HG02852 (cell line): ENCODE measurements around the gene SRSF5.

Experiments used
- ATAC-seq: cut with Tn5 transposase; IDR thresholded peaks from one replicate; pipeline ENCODE4 v1.9.1; 2021; ENCODE audit warnings: mild to moderate bottlenecking, moderate library complexity; ENCODE audit not compliant: unreplicated experiment

The SRSF5 gene

GRCh38 chr14:69769623-69770022 is 2.7 kb downstream of the SRSF5 start:
- ATAC-seq, result no peak

DNA sequence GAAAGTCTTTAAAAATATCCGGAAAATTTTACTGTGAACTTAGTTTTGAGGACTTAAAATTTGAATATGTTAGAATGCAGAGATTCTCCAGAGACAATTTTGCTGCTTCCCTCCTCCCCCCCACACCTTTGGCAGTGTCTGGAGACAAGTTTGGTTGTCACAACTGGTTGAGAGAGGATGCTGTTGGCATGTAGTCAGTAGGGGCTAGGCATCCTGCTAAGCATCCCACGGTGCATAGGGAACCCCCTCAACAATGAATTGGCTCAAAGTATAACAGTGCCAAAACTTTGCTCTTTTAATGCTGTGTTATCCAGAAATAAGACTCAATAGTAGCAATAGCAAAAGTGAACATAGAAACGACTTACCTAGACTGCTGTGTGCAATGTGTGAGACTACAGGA is 3.6 kb downstream of the SRSF5 start:
- ATAC-seq, result no peak

GRCh38 chr14:69771136-69771535 is 4.2 kb downstream of the SRSF5 start:
- ATAC-seq, result no peak

DNA sequence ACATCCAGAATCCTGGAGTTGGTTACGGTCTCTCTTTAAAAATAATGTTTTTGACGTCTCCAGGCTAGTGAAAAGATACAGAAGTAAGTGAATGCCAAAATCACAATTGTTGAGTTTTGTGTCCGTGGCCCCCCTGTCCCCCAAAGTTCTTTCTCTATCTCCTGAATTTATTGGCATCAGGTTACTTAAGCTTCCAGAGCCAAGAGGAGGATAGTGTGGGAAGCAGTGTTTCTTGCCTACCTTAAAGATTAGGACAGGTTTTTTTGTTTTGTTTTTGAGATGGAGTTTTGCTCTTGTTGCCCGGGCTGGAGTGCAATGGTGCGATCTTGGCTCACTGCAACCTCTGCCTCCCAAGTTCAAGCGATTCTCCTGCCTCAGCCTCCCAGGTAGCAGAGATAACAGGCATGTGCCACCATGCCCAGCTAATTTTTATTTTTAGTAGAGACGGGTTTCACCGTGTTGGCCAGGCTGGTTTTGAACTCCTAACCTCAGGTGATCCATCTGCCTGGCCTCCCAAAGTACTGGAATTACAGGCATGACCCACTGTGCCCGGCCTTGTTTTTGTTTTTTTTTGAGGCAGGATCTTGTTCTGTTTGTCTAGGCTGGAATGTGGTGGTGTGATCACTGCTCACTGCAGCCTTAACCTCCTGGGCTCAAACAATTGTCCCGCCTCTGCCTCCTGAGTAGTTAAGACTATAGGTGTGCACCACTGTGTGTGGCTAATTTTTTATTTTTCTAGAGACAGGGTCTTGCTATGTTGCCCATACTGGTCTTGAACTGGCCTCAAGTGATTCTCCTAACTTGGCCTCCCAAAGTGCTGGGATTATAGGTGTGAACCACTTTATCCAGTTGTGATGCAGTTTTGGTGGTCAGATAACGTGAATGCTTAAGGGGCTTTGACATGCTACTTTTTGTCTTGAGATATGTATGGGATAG is 5.4 kb downstream of the SRSF5 start:
- no peak for ATAC-seq

DNA sequence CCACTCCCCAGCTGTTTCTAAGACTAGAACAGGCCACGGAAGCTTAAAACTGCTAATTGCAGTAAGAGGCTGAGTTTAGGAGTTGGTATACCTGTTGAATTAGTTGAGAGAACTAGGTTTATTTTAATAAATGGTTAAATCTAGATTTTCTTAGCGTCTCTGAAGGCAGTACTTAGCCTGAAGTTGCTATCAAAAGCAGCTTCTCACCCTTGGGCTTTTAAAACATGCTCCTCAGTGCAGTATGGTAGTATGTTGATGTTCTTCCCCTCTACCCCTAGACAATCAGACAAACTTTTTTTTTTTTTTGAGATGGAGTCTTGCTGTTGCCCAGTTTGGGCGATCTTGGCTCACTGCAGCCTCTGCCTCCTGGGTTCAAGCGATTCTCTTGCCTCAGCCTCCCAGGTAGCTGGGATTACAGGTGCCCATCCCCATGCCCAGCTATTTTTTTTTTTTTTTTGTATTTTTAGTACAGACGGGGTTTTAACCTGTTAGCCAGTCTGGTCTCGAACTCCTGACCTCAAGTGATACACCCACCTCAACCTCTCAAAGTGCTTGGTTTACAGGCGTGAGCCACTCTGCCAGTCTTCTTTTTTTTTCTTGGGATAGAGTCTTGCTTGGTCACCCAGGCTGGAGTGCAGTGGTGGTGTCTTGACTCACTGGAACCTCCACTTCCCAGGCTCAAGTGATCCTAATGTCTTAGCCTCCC is 6.8 kb downstream of the SRSF5 start:
- no peak for ATAC-seq

DNA sequence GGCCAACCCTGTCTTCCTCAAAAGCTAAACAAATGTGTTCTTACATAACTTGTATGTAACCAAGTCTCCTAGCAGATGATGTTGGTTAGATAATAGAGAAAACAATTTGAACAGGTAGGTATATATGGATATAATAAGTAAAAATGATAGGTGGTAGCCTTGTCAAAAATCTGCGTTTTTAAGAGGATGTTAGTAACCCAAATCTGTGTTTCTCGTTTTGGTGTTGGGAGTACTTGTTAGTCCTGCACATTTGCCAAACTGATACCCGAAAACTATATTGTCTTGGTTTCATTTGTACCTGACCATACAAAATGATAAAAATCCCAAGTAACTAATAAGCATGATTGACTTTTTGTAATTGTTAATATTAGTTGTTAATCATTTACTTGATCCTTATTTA is 8.1 kb downstream of the SRSF5 start:
- no peak for ATAC-seq

DNA sequence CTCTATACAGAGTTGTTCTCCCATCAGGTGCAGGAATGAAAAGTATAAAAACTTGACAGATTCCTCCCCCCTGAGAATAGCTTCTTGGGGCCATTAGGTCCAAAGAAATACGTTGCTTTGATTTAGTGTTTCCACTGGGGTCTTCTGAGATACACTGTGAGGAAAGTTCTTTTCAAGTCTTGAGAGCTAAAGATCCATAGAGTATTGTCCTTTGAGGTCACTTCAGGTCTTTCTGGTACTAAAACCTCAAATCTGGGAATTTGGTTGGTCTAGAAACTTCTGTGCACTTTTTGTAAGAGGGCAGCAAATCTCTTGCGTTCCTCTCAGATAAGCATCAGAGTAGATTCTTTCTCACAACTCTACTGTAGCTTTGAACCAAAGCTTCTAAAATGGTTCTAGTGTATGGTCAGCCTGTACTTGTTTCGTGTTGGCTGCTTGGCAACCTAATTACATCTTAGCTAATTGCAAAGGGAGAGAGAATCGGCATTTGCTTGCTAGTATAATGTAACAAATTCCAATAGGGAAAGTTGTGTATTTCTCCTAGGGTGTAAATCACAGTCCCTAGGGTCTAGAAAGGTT is 10.0 kb downstream of the SRSF5 start:
- ATAC-seq, result no peak

DNA sequence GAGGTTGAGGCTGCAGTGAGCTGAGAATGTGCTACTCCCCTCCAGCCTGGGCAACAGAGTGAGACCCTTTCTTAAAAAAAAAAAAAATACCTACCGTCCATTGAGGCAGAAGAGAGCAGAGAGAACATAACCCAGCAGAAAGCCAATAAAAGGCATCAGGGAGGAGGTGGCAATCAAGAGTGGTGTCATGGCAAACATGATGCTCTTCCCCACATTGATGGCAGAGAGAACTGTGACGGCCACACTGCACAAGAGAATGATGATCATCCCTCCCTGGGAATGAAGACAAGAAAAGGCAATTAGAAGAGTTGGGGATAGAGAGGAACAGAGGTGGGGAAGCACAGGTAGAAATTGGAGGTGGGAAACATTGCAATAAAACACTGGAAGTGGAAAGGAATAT is 12.1 kb downstream of the SRSF5 start:
- ATAC-seq, result no peak

GRCh38 chr14:69780092-69780491 is 13.2 kb downstream of the SRSF5 start:
- ATAC-seq, result no peak

DNA sequence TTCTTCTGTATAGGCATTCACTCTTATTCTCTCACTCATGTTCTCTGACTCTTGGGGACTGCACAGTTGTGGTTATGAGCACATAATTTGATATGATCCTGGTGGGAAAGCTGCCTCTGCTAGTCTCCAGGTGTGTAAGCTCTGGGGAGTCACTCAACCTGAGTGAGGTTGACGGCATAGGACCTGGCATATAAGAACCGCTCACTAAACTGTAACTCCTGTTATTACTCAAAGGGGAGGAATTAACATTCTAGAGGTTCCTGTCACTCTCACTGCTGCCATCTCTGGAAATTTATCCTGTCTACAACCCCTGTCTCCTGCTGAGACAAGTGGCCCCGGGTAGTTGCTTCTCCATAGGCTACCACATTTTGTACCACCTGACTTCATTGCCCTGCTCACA is 14.0 kb downstream of the SRSF5 start:
- no peak for ATAC-seq

GRCh38 chr14:69784942-69785341 is 18.0 kb downstream of the SRSF5 start:
- ATAC-seq, result no peak

- no peak for ATAC-seq
These were observed 19.7 kb downstream of the SRSF5 start for GRCh38 chr14:69786603-69787002.

DNA sequence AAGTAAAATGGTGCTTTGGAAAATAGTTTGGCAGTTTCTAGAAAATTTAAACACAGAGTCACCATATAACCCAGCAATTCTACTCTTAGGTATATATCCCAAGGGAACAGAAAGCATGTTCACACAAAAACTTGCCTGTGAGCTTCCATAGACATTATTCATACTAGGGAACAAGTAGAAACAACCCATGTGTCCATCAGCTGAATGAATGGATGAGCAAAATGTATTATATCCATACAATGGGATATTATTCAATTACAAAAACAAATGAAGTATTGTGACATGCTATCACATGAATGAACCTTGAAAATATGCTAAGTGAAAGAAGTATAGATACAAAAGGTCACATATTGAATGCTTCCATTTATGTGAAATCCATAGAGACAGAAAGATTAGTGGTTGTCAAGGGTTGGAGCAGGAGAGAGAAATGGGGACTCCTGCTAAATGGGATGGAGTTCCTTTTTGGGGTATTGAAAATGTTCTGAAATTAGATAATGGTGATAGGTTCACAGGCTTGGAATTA is 22.2 kb downstream of the SRSF5 start:
- ATAC-seq, result no peak

DNA sequence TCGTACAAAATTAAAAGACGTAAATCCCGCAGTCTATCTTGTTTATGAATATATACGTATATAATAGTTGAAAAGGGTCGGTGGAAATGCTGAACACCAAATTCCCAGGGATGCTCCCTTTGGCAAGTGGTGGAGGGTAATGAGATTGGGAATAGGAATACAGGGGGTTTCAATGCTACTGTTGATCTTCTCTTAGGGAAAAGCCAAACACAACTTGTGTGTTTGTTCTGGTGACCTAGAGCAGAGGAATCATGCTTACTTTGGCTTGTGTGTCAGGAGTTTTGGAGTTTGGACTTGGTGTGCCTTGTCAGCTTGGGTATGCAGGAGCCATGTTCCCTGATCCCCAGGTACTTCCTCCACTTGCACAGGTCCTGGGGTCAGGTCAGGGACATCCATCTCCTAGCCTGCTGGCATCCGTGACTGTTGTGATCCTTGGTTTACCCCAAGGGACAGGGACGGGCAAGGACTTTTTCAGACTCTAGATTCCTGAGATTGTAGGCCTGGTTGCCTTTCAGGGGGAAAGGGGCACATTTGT is 26.0 kb downstream of the SRSF5 start:
- no peak for ATAC-seq

DNA sequence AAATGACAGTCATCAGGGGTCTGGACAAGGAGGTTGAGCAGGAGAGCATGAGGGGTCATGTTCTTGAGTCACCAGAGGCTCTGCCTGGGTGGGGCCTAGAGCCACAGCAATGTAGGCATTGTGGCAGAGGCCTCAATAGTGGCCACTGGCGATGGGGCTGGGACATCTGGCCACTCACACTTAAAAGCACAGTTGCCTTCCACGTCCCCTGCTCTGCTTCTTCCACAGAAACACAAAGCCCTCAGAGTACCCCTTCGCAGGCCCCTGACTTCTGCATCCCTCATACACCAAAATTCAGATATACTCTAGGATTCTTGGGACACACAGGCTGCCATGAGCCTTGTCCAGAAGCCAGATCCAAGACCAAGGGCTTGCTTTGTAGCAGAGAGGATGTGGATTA is 27.8 kb downstream of the SRSF5 start:
- no peak for ATAC-seq

- no peak for ATAC-seq
These were observed 28.7 kb downstream of the SRSF5 start for GRCh38 chr14:69795691-69796090.

DNA sequence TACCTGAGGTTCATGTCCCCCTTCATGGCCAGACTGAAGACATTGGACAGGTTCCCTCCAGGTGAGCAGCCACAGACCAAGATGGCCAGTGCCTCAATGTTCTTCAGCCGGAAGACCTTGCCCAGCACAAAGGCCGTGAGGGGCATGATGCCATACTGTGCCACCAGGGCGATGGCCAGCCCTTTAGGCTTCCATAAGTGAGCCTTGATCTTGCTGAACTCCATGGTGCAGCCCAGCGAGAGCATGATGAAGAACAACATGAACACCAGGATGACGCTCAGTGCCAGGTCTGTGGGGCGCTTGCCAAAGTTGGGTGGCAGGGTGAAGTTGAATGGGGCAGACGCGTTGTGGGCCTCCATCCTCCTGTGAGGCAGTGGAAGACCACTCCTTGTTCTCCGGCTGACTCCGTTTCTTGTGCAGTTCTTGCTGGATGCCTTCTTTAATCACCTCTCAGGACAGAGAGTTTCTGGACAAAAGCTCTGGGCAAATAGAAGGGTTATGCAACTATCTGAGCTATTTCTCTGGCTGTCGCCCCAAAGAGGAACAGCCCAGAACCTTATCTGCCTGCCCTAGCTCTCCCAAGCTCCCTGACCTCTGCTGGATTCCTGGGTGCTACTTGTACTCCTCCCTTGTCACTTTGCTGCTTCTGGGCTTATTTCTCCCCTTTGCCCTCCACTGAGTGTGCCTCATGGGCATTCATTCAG is 30.0 kb downstream of the SRSF5 start, which contains the start of gene SLC10A1:
TSS of gene SLC10A1 (minus strand) at position 445 of the 704 bp plus-strand sequence. CDS start at position 359, 86 bp downstream.
- no peak for ATAC-seq

DNA sequence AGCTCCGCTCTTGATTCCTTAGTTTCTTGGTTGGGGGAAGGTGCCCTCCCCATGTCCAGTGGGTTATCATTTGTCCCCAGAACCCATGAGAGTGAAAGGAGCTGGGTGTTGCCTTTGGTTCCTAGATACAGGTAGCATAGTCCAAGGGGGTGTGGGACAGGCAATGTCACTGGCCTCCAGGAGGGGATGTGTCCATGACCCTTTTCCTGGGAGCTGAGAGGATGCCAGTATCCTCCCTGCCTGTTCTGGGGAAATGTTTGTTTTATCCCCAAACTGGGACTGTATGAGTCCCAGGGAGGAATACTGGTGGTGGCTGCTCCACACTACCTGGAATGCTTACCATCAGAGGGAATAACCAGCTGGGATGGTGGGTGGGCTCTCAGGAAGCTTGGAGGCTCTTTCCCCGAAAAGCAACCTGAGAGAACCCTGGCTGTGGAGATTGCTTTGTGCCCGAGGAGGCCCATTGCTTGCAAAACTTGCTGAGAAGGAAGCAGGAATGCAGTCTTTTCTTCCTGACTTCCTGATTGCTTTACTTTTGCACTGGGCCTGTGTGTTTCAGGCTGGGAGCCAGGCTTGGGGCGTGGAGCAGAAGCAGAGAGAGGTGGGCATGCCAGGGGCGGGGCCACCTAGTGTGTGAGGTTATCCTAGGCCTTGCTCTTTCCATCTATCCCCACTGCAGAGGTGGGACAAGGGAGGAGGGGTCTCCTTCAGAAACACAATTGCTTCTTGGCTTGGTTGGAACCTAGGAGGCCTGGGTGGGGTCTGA is 30.8 kb downstream of the SRSF5 start:
- no peak for ATAC-seq

DNA sequence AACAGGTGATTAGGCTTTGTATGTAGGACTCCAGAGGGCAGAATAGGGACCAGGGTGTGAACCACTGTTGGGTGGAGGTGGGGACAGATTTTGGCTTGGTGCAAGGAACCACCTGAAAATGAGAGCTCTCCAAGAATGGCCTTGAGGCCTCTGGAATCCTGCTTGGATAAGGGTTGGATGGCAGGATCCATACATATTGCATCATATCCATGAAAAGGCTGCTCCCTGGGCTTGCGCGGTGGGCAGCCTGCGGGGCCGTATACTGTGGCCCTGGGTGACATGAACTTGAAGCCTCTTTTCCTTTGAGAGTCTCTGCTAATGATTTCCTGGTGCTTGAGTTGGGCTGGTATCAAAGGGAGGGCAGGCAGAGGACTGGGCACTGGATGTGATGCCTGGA is 31.4 kb downstream of the SRSF5 start:
- no peak for ATAC-seq

- ATAC-seq, result no peak
These were observed 36.8 kb downstream of the SRSF5 start for GRCh38 chr14:69803753-69804152.
